Lung microvascular endothelial cell (primary cell): ENCODE results near the gene PRSS16. TPM values are rescaled to one million over a fixed set of nuclear protein-coding genes. Genes with fewer than 3 reads are reported as not detected.
"Not testable (repeated sequence)": the region's sequence is repeated elsewhere in the genome, so short reads cannot be mapped to it uniquely, and the experiment has no call there.

Source experiments
- DNase-seq, 2 donors: peaks; one replicate each; pipeline versions ENCODE4 v3.0.0 to v3.0.0-alpha.2; 2010; ENCODE audit warnings: low read depth in 2 of 2
- total RNA-seq: library from RNA; depleted of rRNA; stranded (reverse); fragments of >200 nt; gene quantifications from 2 replicates; pipeline ENCODE4 v1.2.1, GENCODE V29; 2014

Gene PRSS16, protein sequence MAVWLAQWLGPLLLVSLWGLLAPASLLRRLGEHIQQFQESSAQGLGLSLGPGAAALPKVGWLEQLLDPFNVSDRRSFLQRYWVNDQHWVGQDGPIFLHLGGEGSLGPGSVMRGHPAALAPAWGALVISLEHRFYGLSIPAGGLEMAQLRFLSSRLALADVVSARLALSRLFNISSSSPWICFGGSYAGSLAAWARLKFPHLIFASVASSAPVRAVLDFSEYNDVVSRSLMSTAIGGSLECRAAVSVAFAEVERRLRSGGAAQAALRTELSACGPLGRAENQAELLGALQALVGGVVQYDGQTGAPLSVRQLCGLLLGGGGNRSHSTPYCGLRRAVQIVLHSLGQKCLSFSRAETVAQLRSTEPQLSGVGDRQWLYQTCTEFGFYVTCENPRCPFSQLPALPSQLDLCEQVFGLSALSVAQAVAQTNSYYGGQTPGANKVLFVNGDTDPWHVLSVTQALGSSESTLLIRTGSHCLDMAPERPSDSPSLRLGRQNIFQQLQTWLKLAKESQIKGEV
- total RNA-seq = 0.22 TPM in 1 of 2 replicates, not detected in the other

GRCh38 chr6:27247133-27247836, at the start of gene PRSS16:
TSS of gene PRSS16 (plus strand) at chr6:27247701. CDS start at chr6:27247738, 37 bp downstream.
- DNase-seq = no peak

DNA sequence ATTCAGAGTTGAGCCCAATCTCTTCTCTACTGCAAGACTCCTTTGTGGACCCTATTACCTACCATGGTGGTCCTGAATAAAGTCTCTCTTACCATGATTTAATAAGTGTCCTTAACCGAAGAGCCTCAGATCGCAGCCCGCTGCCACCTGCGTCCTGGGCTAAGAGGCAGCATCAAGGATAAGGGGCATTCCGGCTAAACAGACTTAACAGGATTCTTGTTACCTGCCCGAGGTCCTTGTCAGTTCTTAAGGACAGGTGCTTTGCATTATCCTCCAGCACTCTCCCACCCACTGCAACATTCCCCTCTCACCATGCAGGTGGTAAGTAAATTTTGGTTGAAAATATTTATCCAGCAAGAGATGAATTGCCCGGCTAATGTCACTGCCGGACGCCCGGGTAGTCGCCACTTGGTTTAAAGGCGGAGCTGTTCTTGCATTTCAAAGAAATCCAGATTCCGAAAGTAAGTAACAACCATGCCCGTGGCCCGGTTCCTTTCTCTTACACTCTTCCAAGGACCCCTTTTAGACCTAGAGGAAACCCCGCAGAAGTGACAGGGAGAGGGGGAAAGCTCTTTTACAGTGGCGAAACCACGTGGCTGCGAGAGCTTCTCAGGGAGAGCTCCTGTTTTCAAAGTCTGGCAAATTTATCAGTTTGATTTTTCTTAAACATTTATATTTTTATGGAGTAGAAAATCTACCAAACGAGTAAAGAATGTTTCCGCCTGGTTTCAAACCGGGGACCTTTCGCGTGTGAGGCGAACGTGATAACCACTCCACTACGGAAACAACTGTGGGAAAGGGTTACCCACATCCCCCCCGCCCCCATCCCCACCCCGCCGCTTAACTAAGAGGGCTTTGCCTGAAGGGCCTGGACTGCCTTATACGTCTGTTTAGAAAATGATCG, 41.9 kb upstream of the PRSS16 start:
- DNase-seq = no peak

DNA sequence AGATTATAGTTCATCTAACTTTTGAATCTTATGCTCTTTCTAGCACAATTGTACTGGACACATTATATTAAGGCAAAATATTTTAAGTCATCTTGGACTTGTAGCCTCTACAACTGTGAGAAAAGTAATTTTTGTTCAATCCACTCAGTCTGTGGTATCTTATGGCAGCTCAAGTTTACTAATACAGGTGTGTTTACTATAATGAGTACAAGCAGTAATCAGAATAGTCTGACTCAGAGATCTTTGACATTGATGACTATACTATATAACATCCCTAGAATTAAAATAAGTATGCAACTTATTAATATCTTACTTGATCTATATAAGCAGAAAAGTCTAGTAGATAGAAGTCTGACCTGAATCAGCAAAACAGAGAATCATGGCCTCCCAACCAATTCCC, 40.7 kb upstream of the PRSS16 start:
- DNase-seq = no peak

- no peak for DNase-seq
These were observed 39.5 kb upstream of the PRSS16 start for GRCh38 chr6:27208042-27208441.

DNA sequence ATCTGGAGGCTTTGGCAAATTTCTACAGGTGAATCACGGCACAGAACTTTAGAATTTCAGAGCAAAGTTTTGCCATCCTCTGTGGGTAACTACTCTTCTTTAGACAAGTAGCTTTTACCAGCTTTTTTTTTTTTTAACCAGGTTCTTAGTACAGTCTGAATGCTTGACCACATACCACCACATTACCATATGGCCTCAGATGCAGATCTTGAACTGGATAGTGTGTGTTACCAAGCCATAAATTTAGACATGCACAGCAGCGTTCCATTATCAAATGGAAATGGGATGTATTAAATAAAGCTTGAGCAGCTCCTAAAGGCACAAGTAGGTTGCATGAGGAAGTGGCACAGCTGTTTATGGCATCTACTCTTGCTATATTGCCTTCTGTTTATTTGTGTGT, 38.3 kb upstream of the PRSS16 start:
- DNase-seq = no peak

DNA sequence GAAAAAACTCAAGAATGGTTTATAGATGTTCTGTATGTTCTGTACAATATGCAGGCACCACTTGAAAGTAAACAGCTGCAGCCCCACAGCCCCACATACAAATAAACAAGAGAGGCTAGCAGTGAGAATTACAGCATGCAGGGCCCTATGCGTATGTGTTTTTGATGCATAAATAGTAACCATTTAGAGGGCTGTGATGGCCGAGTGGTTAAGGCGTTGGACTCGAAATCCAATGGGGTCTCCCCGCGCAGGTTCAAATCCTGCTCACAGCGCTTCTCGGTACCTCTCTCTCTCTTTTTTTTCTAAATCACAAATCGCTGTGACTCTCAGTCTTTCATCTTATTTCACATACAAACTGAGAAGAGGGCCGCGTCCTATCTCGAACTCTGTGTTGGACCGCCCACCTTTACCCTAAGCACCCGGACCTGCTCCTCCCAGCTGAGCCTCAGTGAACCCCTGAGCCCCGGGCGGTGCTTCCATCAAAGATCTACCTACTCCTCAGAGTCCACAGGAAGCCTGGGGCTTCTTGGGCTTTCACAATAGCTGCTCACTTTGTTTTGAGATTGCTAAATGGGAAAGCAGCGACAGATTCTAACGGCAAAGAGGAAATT, 37.7 kb upstream of the PRSS16 start:
- no peak for DNase-seq

GRCh38 chr6:27213091-27213517, 34.4 kb upstream of the PRSS16 start:
- not testable (repeated sequence) for DNase-seq

- DNase-seq = peak; percentile 14 to 20
These were observed 33.9 kb upstream of the PRSS16 start for GRCh38 chr6:27213544-27214125.

DNA sequence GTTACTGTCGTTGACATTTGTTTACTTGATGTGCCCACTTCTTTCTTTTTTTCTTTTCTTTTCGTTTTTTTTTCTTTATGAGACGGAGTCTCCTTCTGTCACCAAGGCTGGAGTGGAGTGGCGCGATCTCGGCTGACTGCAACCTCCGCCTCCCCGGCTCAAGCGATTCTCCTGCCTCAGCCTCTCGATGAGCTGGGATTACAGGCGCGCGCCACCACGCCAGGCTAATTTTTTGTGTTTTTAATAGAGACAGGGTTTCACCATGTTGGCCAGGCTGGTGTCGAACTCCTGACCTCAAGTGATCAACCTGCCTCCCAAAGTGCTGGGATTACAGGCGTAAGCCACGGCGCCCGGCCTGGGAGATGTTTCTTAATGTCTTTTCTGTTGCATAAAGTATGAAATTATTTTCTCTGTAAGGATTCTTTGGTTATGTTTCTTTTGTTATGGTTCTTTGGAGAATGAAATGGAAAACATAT, 33.3 kb upstream of the PRSS16 start:
- DNase-seq = no peak

- no peak for DNase-seq
These were observed 30.6 kb upstream of the PRSS16 start for GRCh38 chr6:27216874-27217273.

DNA sequence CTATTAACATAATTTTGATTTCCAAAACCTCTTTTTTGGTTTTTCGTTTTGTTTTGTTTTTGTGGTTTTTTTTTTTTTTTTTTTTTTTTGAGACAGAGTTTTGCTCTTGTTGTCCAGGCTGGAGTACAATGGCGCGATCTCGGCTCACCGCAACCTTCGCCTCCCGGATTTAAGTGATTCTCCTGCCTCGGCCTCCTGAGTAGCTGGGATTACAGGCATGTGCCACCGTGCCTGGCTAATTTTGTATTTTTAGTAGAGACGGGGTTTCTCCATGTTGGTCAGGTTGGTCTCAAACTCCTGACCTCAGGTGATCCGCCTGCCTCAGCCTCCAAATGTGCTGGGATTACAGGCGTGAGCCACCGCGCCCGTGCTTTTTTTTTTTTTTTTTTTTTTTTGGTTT, 24.5 kb upstream of the PRSS16 start:
- DNase-seq = not testable (repeated sequence)

GRCh38 chr6:27224729-27225128, 22.8 kb upstream of the PRSS16 start:
- DNase-seq = no peak

- no peak for DNase-seq
These were observed 18.5 kb upstream of the PRSS16 start for GRCh38 chr6:27228963-27229477.

DNA sequence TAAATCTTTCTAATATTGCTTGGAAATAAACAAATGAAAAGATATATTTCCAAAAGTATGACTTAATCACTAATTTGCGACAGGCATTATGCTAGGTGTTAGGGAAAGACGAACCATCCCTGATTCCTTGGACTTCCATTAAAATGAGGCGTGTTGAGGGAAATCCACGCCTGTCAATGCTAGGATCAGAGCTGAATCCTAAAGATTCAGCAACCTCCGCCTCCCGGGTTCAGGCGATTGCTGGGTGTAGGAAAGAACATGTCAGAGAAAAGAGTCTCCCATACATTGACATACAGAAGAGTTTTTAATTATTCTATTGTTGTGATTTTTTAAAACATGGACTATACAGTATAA, 16.8 kb upstream of the PRSS16 start:
- no peak for DNase-seq

DNA sequence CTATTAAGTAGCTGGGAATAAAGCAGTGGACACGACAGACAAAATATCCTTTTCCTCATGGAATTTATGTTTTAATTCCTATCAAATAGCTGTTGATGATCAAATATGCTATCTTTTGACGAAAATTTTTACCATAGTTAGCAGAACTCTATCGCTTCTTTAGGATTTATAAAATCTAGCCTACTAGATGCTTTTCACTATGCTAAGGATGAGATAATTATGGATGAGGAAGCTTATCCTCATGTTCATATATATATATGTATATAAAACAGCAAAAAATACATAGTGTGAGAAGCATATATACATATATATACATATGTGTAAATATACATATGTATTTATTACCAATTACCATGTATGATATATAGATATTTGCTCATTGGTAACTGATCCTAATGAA, 12.9 kb upstream of the PRSS16 start:
- no peak for DNase-seq

GRCh38 chr6:27237089-27237803, 10.3 kb upstream of the PRSS16 start:
- DNase-seq = peak; percentile 27 to 40

DNA sequence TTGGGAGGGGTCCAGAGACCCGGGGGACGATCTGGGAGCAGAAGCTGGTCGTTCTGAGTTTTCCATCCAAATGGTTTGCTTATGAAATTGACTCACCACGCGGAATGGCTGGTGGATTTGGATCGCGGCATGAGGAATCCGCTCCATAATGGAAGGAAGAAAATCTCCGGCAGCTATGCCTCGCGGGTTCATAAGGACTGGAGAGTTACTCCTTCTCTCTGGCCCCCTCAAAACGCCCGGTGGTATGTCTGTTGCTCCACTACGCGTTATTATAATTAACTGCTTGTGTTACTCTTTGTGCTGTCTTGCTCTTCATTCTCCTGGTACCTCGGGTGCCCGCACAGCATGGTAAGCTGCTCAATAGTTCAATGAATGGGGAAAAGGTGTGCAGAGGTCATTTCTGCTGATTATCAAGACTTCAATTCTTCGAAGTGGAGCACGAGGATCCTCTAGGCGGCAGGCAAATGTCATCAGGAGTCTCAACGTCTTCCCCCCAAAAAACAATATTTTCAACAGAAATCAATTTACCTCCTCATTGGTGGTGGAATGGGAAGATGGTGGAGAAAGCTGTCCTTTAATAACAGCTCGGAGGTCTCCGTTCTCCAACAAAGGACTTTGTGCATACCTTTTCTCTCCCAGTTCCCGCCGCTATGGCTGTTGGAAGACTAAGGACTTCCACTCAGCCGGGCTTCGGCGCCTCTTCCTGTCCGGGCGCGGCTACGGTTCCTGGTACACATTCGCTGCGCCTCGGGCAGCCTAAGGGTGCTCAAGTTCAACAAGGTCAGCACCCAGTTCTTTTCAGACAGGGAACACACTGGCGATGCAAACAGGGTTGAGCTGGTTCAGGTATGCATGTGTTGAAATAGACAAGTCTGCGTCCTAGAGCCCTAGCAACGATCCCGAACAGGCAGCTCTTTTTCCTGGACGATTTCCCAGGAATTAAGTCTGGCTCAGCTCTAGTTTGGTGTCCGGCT, 9.2 kb upstream of the PRSS16 start:
- peak; percentile 10 to 22 for DNase-seq

- no peak for DNase-seq
These were observed 8.2 kb upstream of the PRSS16 start for GRCh38 chr6:27239258-27239657.

- DNase-seq = no peak
These were observed 6.1 kb upstream of the PRSS16 start for GRCh38 chr6:27241443-27241842.
